Measurements from ENCODE around the gene ITGA3.

DNA sequence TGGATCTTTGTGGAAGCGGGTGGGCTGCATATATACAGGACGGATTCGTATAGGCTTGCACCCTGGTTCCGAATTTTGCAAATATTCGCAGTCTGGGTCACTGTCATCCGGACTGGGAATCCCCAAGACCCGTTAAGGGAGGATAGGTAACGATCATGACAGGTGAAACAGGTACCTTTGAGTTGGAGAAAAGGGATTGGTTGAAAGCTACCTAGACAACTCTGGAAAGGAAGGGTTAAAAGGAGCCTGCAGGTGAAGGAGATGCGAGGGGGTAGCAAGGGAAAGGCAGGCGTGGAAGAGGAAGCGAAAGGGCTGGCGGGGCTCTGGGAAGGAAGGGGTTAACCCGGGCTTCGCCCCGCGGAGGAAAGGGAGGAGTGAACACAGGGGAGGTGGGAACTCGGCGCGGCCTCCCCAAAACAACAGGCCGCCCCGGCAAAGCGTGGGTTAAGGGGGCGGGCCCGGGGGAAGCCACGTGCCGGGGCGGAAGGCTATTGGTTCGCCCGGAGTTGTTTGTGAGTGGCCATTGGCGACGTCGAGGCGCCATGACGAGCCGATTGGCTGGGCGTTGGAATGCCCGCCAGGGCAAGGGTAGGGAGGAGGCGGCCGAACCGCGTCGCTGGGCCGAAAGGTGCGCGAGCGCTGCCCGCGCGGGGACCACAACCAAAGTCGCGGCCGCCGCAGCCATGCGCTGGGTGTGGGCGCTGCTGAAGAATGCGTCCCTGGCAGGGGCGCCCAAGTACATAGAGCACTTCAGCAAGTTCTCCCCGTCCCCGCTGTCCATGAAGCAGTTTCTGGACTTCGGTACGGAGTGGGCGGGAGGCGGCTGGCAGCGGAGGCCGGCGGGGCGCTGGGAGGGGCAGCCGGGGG is 39.1 kb downstream of the ITGA3 start, which contains the start of gene PDK2:
- TF ChIP-seq CTCF (IDR thresholded peaks at IDR 0.05 in 8 of 11, conservative IDR thresholded peaks at IDR 0.05 in 3 of 11) (peak in 4 of 11 experiments; percentile 23 to 48 (median 39)), POLR2A (IDR thresholded peaks at IDR 0.05) (no peak), POLR2AphosphoS5 (IDR thresholded peaks at IDR 0.05) (peak; percentile 72 to 91 (median 91))

All from spleen (tissue), 7 donors.